NCI-H524 treated with DMSO at 0.1 percent for 48 hours (cell line): Measurements from ENCODE around the gene TCP11L2.
"Not testable (repeated sequence)": the region's sequence is repeated elsewhere in the genome, so short reads cannot be mapped to it uniquely, and the experiment has no call there.

Experiments
- DNase-seq: peaks from one replicate; lab custom pipeline; 2025; lab: John Stamatoyannopoulos, UW

Gene TCP11L2

GRCh38 chr12:106284358-106285105 lies 18.0 kb upstream of the TCP11L2 start:
- DNase-seq, result peak; percentile 58

GRCh38 chr12:106285982-106286381 lies 16.6 kb upstream of the TCP11L2 start:
- no peak for DNase-seq

- not testable (repeated sequence) for DNase-seq
Observed at GRCh38 chr12:106286576-106287162, 15.9 kb upstream of the TCP11L2 start.

GRCh38 chr12:106287364-106287763 lies 15.2 kb upstream of the TCP11L2 start:
- no peak for DNase-seq

- no peak for DNase-seq
Observed at GRCh38 chr12:106288101-106288493, 14.4 kb upstream of the TCP11L2 start.

- DNase-seq, result no peak
Observed at GRCh38 chr12:106288494-106289195, 13.9 kb upstream of the TCP11L2 start.

- DNase-seq, result no peak
Observed at GRCh38 chr12:106289196-106289681, 13.3 kb upstream of the TCP11L2 start.

GRCh38 chr12:106290666-106291065 lies 11.9 kb upstream of the TCP11L2 start:
- no peak for DNase-seq

GRCh38 chr12:106291342-106291741 lies 11.2 kb upstream of the TCP11L2 start:
- no peak for DNase-seq

- no peak for DNase-seq
Observed at GRCh38 chr12:106292339-106292738, 10.2 kb upstream of the TCP11L2 start.

GRCh38 chr12:106296179-106296877 lies 6.2 kb upstream of the TCP11L2 start:
- no peak for DNase-seq

- no peak for DNase-seq
Observed at GRCh38 chr12:106297075-106297474, 5.5 kb upstream of the TCP11L2 start.

GRCh38 chr12:106297681-106298080 lies 4.9 kb upstream of the TCP11L2 start:
- no peak for DNase-seq

GRCh38 chr12:106299202-106299774 lies 3.2 kb upstream of the TCP11L2 start:
- no peak for DNase-seq

- no peak for DNase-seq
Observed at GRCh38 chr12:106300761-106301160, 1.8 kb upstream of the TCP11L2 start.

- DNase-seq, result no peak
Observed at GRCh38 chr12:106301241-106301610, 1.3 kb upstream of the TCP11L2 start.

- DNase-seq, result peak; percentile 73
Observed at GRCh38 chr12:106301611-106302321, 767 bp upstream of the TCP11L2 start.

GRCh38 chr12:106303202-106303820 lies 778 bp downstream of the TCP11L2 start:
- no peak for DNase-seq

- DNase-seq, result no peak
Observed at GRCh38 chr12:106304001-106304421, 1.5 kb downstream of the TCP11L2 start.

- DNase-seq, result no peak
Observed at GRCh38 chr12:106304797-106305196, 2.3 kb downstream of the TCP11L2 start.

- DNase-seq, result no peak
Observed at GRCh38 chr12:106305376-106305775, 2.8 kb downstream of the TCP11L2 start.
